Osteocyte (in vitro differentiated cells): ENCODE data around the gene KSR2. TPM values are rescaled to one million over a fixed set of nuclear protein-coding genes. Genes with fewer than 3 reads are reported as not detected.

Experiments used
- DNase-seq: peaks from one replicate; pipeline ENCODE4 v3.0.0; 2021; ENCODE audit warnings: mixed read lengths; ENCODE audit not compliant: unreplicated experiment; ENCODE audit errors: extremely low spot score
- H3K27ac Mint-ChIP-seq: one replicate; pipeline ENCODE4 v1.8.0; 2021; ENCODE audit warnings: mild to moderate bottlenecking, mixed read lengths; ENCODE audit not compliant: unreplicated experiment
- H3K27me3 Mint-ChIP-seq: one replicate; pipeline ENCODE4 v1.8.0; 2021; ENCODE audit warnings: mixed read lengths; ENCODE audit not compliant: unreplicated experiment
- H3K36me3 Mint-ChIP-seq: one replicate; pipeline ENCODE4 v1.8.0; 2021; ENCODE audit warnings: mixed read lengths; ENCODE audit not compliant: unreplicated experiment
- H3K4me1 Mint-ChIP-seq: one replicate; pipeline ENCODE4 v1.8.0; 2021; ENCODE audit warnings: mixed read lengths; ENCODE audit not compliant: unreplicated experiment
- H3K4me3 Mint-ChIP-seq: one replicate; pipeline ENCODE4 v1.8.0; 2021; ENCODE audit warnings: mild to moderate bottlenecking, moderate library complexity, mixed read lengths; ENCODE audit not compliant: unreplicated experiment
- H3K9me3 Mint-ChIP-seq: one replicate; pipeline ENCODE4 v1.8.0; 2021; ENCODE audit warnings: mixed read lengths; ENCODE audit not compliant: unreplicated experiment
- total RNA-seq: library from RNA; stranded (reverse); gene quantifications from 2 replicates; pipeline ENCODE4 v1.2.1, GENCODE V29; 2021
- TF ChIP-seq, protein P1 (sequence below): fragments of 200-600 bp; sonication (generic); IDR thresholded peaks from 2 replicates; pipeline ENCODE4 v1.5.0; 2021; ENCODE audit warnings: antibody characterized with exemption, mild to moderate bottlenecking, moderate library complexity

Gene KSR2
- total RNA-seq, 1 donor from 2014 or later = not detected

DNA sequence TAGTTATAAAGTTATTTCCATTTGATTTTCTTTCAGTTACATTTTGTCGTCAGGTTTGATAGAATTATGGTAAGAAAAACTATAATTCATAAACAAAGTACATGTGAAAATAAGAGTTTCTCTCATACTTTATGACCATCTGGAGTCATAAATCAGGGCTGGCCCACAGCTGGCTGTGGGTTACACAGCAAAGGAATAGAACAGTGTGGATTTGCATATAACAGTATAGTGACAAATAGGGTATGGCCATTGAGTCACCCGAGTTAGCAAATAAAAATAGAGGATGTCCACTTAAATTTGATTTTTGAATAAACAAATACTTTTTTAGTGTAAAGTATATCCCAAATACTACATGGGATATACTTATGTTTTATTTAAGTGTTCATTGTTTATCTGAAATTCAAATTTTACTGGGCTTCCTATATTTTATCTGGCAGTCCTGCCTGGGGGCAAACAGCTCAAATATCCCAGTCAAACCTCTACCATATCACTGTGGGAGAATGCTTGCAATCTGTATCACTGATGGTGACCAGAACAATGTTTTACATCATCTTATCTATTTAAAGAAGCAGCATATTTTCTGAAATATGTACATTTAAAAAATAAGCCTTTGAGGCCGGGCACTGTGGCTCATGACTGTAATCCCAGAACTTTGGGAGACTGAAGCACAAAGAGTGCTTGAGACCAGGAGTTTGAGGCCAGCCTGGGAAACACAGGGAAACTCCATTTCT, 65.5 kb downstream of the KSR2 start:
- H3K27ac Mint-ChIP-seq = no peak overlapping the region

DNA sequence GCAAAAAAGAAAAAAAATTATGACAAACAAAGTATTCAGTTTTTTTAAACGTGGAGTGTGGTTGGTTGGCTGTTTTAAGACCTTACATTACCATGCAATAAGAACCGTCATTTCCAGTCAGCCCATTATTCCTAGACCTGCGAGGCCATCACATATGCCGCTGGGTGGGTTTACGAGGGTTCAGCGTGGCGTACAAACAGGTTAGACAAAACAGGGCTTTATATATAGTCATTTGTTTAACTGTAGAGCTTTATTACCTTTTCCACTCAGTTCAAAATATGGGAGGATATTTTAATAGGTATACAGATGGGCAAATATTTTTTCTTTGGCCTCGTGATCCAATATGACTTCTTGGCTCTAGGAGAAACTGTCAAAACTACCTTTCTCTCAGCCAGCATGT, 67.2 kb downstream of the KSR2 start:
- DNase-seq = no peak
- TF ChIP-seq, protein P1, sequence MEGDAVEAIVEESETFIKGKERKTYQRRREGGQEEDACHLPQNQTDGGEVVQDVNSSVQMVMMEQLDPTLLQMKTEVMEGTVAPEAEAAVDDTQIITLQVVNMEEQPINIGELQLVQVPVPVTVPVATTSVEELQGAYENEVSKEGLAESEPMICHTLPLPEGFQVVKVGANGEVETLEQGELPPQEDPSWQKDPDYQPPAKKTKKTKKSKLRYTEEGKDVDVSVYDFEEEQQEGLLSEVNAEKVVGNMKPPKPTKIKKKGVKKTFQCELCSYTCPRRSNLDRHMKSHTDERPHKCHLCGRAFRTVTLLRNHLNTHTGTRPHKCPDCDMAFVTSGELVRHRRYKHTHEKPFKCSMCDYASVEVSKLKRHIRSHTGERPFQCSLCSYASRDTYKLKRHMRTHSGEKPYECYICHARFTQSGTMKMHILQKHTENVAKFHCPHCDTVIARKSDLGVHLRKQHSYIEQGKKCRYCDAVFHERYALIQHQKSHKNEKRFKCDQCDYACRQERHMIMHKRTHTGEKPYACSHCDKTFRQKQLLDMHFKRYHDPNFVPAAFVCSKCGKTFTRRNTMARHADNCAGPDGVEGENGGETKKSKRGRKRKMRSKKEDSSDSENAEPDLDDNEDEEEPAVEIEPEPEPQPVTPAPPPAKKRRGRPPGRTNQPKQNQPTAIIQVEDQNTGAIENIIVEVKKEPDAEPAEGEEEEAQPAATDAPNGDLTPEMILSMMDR = no peak
- no peaks in the 10 kb centered on the region for H3K36me3 Mint-ChIP-seq
- H3K4me3 Mint-ChIP-seq = no peak overlapping the region
- H3K4me1 Mint-ChIP-seq = no peaks in the 10 kb centered on the region
- no peaks in the 10 kb centered on the region for H3K27me3 Mint-ChIP-seq
- no peaks in the 10 kb centered on the region for H3K9me3 Mint-ChIP-seq
- H3K27ac Mint-ChIP-seq = no peak overlapping the region

More for the DNA sequence above, 65.5 kb downstream of the KSR2 start:
- TF ChIP-seq, protein P1 = no peak
- no peaks in the 10 kb centered on the region for H3K36me3 Mint-ChIP-seq
- no peaks in the 10 kb centered on the region for H3K27me3 Mint-ChIP-seq
- H3K9me3 Mint-ChIP-seq = no peaks in the 10 kb centered on the region
- no peak for DNase-seq
- H3K4me3 Mint-ChIP-seq = no peak overlapping the region
- H3K4me1 Mint-ChIP-seq = no peaks in the 10 kb centered on the region

DNA sequence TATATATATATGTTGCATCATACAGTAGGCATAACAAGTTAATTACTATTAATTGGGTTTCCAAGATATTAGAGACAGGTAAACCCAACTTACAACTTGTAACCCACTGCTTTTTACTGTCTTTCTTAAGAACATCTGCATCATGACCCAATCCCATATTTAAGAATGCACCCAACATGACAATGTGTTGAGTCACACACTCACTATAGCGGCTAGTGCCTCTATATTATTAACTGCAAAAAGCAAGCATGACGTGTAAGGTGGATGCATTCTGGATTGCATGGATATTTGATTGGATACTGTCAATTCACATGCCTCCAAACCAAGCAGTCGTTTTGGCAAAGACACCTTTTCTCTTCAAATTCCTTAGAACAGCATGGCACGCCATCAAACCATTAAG, 68.2 kb downstream of the KSR2 start:
- Mint-ChIP-seq H3K4me3 (no peak overlapping the region), H3K9me3 (no peaks in the 10 kb centered on the region), H3K36me3 (no peaks in the 10 kb centered on the region), H3K27ac (no peak overlapping the region), H3K27me3 (no peaks in the 10 kb centered on the region), H3K4me1 (no peaks in the 10 kb centered on the region)
- TF ChIP-seq, protein P1 = no peak
- DNase-seq = no peak

DNA sequence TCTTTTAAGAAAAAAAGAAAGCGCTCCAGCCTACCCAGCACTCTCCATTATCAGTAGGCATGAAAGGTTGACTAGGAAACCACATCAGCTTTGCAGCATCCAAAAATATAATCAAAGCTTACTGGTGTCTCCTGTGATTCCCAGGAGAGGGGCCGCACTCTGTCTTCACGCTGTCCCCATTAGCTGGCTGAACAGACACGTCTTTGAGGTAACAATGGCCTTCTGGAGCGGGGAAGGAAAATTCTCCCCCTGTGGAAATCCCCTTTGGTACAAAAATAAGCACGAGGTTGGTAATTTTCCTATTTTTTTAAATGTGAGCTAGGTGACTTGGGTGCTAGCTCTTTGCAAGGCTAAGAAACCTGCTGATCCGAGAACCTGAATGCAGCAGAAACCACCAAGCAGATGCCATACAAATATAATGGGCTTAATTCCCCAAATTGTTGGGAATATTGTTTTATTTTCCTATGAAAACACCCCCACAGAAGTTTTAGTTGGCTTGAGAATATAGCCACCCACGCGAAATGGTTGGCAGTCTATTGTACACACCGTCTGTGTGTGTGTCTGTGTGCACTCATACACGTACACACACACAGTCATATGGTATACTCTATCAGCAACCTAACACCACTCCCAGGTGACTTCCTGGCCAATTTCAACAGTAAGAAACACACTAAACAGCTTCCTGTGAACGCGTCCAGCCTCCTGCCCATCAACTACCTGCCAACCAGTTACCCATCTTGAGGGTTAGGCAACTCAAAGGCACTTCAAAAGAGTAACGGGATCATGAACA, 71.2 kb downstream of the KSR2 start:
- H3K27ac Mint-ChIP-seq = no peak overlapping the region
- H3K4me3 Mint-ChIP-seq = no peak overlapping the region
- no peaks in the 10 kb centered on the region for H3K27me3 Mint-ChIP-seq
- no peaks in the 10 kb centered on the region for H3K4me1 Mint-ChIP-seq
- H3K9me3 Mint-ChIP-seq = no peaks in the 10 kb centered on the region
- DNase-seq = no peak
- TF ChIP-seq, protein P1 = no peak
- H3K36me3 Mint-ChIP-seq = no peaks in the 10 kb centered on the region

DNA sequence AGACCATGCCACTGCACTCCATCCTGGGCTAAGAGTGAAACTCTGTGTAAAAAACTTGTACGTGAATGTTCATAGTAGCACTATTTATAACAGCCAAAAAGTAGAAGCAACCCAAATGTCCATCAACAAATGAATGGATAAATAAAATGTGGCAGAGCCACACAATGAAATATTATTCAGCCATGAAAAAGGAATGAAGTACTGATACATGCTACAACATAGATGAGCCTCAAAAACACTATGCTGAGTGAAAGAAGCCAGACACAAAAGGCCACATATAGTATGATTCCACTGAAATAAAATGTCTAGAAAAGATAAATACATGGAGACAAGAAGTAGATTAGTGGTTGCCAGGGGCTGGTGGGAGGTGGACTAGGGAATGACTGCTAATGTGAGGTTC, 72.8 kb downstream of the KSR2 start:
- DNase-seq = no peak
- Mint-ChIP-seq H3K9me3 (no peaks in the 10 kb centered on the region), H3K36me3 (no peaks in the 10 kb centered on the region), H3K4me3 (no peak overlapping the region), H3K27ac (no peak overlapping the region), H3K27me3 (no peaks in the 10 kb centered on the region), H3K4me1 (no peaks in the 10 kb centered on the region)
- TF ChIP-seq, protein P1 = no peak
